Panc1 (cell line): ENCODE results near the gene SCLT1. TPM values are rescaled to one million over a fixed set of nuclear protein-coding genes. Genes with fewer than 3 reads are reported as not detected.

Experiments used
- ATAC-seq: fragments of 200-7000 bp; cut with Tn5 transposase; 2 replicates; pipeline ENCODE4 v1.9.1; 2020; ENCODE audit warnings: mild to moderate bottlenecking, moderate library complexity
- BruUV-seq: library from RNA; stranded (reverse); fragments of 400-500 nt; replicated peaks from 2 replicates; lab custom pipeline; 2021; lab: Mats Ljungman, UMichigan
- CTCF ChIA-PET: fragments of 300-600 bp; sonication (Branson Sonifier 250); formaldehyde crosslinking; loops from one replicate; lab custom pipeline; 2022; ENCODE audit warnings: antibody characterized with exemption; lab: Charles Lee
- POLR2A ChIA-PET: fragments of 300-600 bp; sonication (Branson Sonifier 250); formaldehyde crosslinking; loops from one replicate; lab custom pipeline; 2022; ENCODE audit warnings: antibody characterized with exemption; lab: Charles Lee
- DNase-seq: peaks from one replicate; pipeline ENCODE4 v3.0.0-alpha.2; 2010; ENCODE audit warnings: low read depth, low spot score
- H3K27ac ChIP-seq: 2 replicates; pipeline ENCODE4 v1.5.1; 2011; ENCODE audit warnings: mild to moderate bottlenecking, low read length, inconsistent platforms
- H3K27me3 ChIP-seq: fragments of 200-500 bp; sonication (Bioruptor generic); 2 replicates; pipeline ENCODE4 v1.6.0; 2014; ENCODE audit warnings: low read length, inconsistent platforms; ENCODE audit not compliant: control insufficient read depth, insufficient read depth
- H3K36me3 ChIP-seq: fragments of 200-500 bp; sonication (Bioruptor generic); 2 replicates; pipeline ENCODE4 v1.5.1; 2014; ENCODE audit warnings: inconsistent platforms, mild to moderate bottlenecking, low read length, moderate library complexity; ENCODE audit not compliant: control insufficient read depth, insufficient read depth
- H3K4me1 ChIP-seq: 2 replicates; pipeline ENCODE4 v1.5.1; 2011; ENCODE audit warnings: inconsistent platforms, mild to moderate bottlenecking, low read length, moderate library complexity; ENCODE audit not compliant: control insufficient read depth, insufficient read depth
- H3K4me3 ChIP-seq, 2 experiments: 2 replicates each; pipeline ENCODE4 v1.5.1; 2011 to 2012; ENCODE audit warnings: low read depth in 2 of 2, low read length in 2 of 2, mild to moderate bottlenecking in 2 of 2, inconsistent platforms in 1 of 2, moderate library complexity in 1 of 2
- H3K9me3 ChIP-seq: fragments of 200-500 bp; sonication (Bioruptor generic); 2 replicates; pipeline ENCODE4 v1.5.1; 2014; ENCODE audit warnings: low read depth, mild to moderate bottlenecking, inconsistent platforms, low read length, moderate library complexity; ENCODE audit not compliant: control insufficient read depth, insufficient read depth
- CTCF ChIP-seq: fragments of 450-650 bp; IDR thresholded peaks from 2 replicates; pipeline ENCODE4 v1.5.1; 2017; ENCODE audit warnings: mild to moderate bottlenecking
- POLR2AphosphoS5 ChIP-seq: IDR thresholded peaks from 2 replicates; pipeline ENCODE4 v1.6.1; 2012; ENCODE audit warnings: mild to moderate bottlenecking, low read depth, low read length, moderate library complexity
- REST ChIP-seq, 2 experiments: IDR thresholded peaks; 2 replicates each; pipeline ENCODE4 v1.6.1; 2011 to 2012; ENCODE audit warnings: low read depth in 2 of 2, control low read depth in 1 of 2, low read length in 1 of 2, mild to moderate bottlenecking in 1 of 2, moderate library complexity in 1 of 2; ENCODE audit not compliant: insufficient read depth in 1 of 2
- SIN3A ChIP-seq: IDR thresholded peaks from 2 replicates; pipeline ENCODE4 v1.6.1; 2012; ENCODE audit warnings: low read depth, mild to moderate bottlenecking, low read length, moderate library complexity, borderline replicate concordance; ENCODE audit not compliant: insufficient read depth
- TCF7L2 ChIP-seq: IDR thresholded peaks from 2 replicates; pipeline ENCODE4 v1.6.1; 2011; ENCODE audit warnings: mild to moderate bottlenecking, low read depth, low read length, inconsistent platforms
- in situ Hi-C: cut with HindIII; loops from 2 replicates; pipeline ENCODE4 v1.10.0; 2016; ENCODE audit warnings: low sequenced_read_pairs, low pct_unique_long_range_greater_than_20kb
- intact Hi-C: fragments of 100-400 bp; cut with micrococcal nuclease; formaldehyde crosslinking; loops from one replicate; pipeline ENCODE4 v1.10.0; 2022; ENCODE audit not compliant: unreplicated experiment
- total RNA-seq: library from RNA; stranded (reverse); gene quantifications from one replicate; pipeline ENCODE4 v1.2.1, GENCODE V29; 2021; ENCODE audit not compliant: unreplicated experiment

Gene SCLT1
- total RNA-seq, 1 experiment from 2014 or later: 9.7 TPM

GRCh38 chr4:128876200-128876599 is 217.1 kb downstream of the SCLT1 start:
- CTCF ChIA-PET: no interaction called here
- POLR2A ChIA-PET: no interaction called here

GRCh38 chr4:128871948-128872347 is 221.4 kb downstream of the SCLT1 start:
- H3K9me3 ChIP-seq: no peaks in the 10 kb centered on the region
- TF ChIP-seq REST (IDR thresholded peaks at IDR 0.05; ENCODE audit: insufficient read depth in 1 of 2, low read depth in 2 of 2, low read length in 1 of 2) (no peak), CTCF (no peak), TCF7L2 (no peak), POLR2AphosphoS5 (no peak), SIN3A (no peak)
- ChIA-PET POLR2A (no interaction called here), CTCF (no interaction called here)
- no peaks in the 10 kb centered on the region for H3K4me1 ChIP-seq
- peaks cover 2% of the 10 kb centered on the region; the same call in 1 of the 2 replicates for H3K36me3 ChIP-seq
- no peak overlapping the region for H3K4me3 ChIP-seq
- in situ Hi-C loops: no loop called here
- no peak overlapping the region for H3K27ac ChIP-seq
- intact Hi-C loops: no loop called here
- DNase-seq: no peak
- H3K27me3 ChIP-seq: no peaks in the 10 kb centered on the region
- no peak for ATAC-seq
- no TSS peak for BruUV-seq

More at GRCh38 chr4:128876200-128876599, 217.1 kb downstream of the SCLT1 start:
- Histone ChIP-seq H3K27me3 (no peaks in the 10 kb centered on the region), H3K27ac (no peak overlapping the region), H3K36me3 (no peaks in the 10 kb centered on the region; the same call in 1 of the 2 replicates), H3K4me3 (no peak overlapping the region), H3K4me1 (no peaks in the 10 kb centered on the region), H3K9me3 (no peaks in the 10 kb centered on the region)
- no peak for DNase-seq
- TF ChIP-seq TCF7L2 (no peak), POLR2AphosphoS5 (no peak), CTCF (no peak), REST (IDR thresholded peaks at IDR 0.05; ENCODE audit: insufficient read depth in 1 of 2, low read depth in 2 of 2, low read length in 1 of 2) (no peak), SIN3A (no peak)
- in situ Hi-C loops: no loop called here
- no TSS peak for BruUV-seq
- ATAC-seq: no peak
- intact Hi-C loops: no loop called here
